HG03280 (cell line): ENCODE measurements around the gene USP6NL.
A peak's percentile ranks its signal among the peaks of the same experiment; 100 is the strongest.

Experiments used
- ATAC-seq: cut with Tn5 transposase; IDR thresholded peaks from one replicate; pipeline ENCODE4 v1.9.1; 2021; ENCODE audit warnings: mild to moderate bottlenecking, moderate library complexity; ENCODE audit not compliant: unreplicated experiment

USP6NL gene

GRCh38 chr10:11483201-11484148 lies 128.0 kb downstream of the USP6NL start:
- no peak for ATAC-seq

GRCh38 chr10:11482306-11482705 lies 129.1 kb downstream of the USP6NL start:
- ATAC-seq, result no peak

- no peak for ATAC-seq
Observed at GRCh38 chr10:11480687-11481086, 130.8 kb downstream of the USP6NL start.

GRCh38 chr10:11479300-11479699 lies 132.2 kb downstream of the USP6NL start:
- ATAC-seq, result no peak

GRCh38 chr10:11478807-11479206 lies 132.6 kb downstream of the USP6NL start:
- no peak for ATAC-seq

GRCh38 chr10:11475831-11476434 lies 135.5 kb downstream of the USP6NL start:
- ATAC-seq, result no peak

- no peak for ATAC-seq
Observed at GRCh38 chr10:11473128-11473760, 138.2 kb downstream of the USP6NL start.

GRCh38 chr10:11472158-11472753 lies 139.2 kb downstream of the USP6NL start:
- ATAC-seq, result peak; percentile 88

GRCh38 chr10:11469575-11470391 lies 141.7 kb downstream of the USP6NL start:
- no peak for ATAC-seq

GRCh38 chr10:11468126-11468742 lies 143.2 kb downstream of the USP6NL start:
- no peak for ATAC-seq

GRCh38 chr10:11465406-11465805 lies 146.0 kb downstream of the USP6NL start:
- ATAC-seq, result no peak

GRCh38 chr10:11463111-11463510 lies 148.3 kb downstream of the USP6NL start:
- no peak for ATAC-seq

- no peak for ATAC-seq
Observed at GRCh38 chr10:11462071-11462470, 149.4 kb downstream of the USP6NL start.

GRCh38 chr10:11457336-11457735 lies 154.1 kb downstream of the USP6NL start:
- no peak for ATAC-seq

- no peak for ATAC-seq
Observed at GRCh38 chr10:11454958-11455566, 156.4 kb downstream of the USP6NL start.

- ATAC-seq, result no peak
Observed at GRCh38 chr10:11454160-11454559, 157.3 kb downstream of the USP6NL start.

- no peak for ATAC-seq
Observed at GRCh38 chr10:11451640-11452260, 159.7 kb downstream of the USP6NL start.

GRCh38 chr10:11450427-11450826 lies 161.0 kb downstream of the USP6NL start:
- no peak for ATAC-seq

- ATAC-seq, result no peak
Observed at GRCh38 chr10:11449761-11450160, 161.7 kb downstream of the USP6NL start.
